Epidermal melanocyte (primary cell): ENCODE measurements around the gene SHROOM3.
"Not testable (repeated sequence)": the region's sequence is repeated elsewhere in the genome, so short reads cannot be mapped to it uniquely, and the experiment has no call there.

Experiments
- DNase-seq: peaks from one replicate; pipeline ENCODE4 v3.0.0; 2011; ENCODE audit warnings: low spot score; ENCODE audit not compliant: insufficient read length

Gene SHROOM3

DNA sequence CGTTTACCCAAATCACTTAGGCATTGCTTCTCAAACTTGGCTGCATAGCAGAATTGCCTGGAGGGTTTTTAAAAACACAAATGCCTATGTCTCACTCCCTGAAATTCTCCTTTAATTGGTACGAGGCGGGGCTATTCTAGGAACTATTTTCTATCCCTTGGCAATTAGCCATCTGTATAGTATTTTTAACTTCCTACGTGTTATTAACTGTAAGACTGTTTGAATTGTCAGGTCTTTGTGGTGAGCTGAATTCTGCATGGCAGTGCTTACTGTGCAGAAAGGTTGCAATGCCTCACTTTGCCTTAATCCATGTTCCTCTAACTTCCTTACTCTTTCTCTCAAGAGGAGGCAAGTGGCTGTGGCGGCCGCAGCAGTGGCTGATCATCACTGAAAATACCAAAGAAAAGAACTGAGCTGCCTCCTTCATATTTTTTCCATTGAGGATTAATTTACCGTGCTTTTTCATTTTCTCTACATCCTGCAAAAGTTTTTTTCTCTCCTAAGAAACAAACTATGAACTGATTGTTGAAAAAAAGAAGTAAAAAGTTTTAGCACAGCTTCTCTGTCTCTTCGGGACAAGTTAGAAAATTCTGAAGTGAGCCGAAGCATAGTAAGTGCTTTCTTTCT lies at the start of gene SHROOM3:
TSS of gene SHROOM3 (plus strand) at position 329 of the 627 bp plus-strand sequence. CDS start 824 bp downstream, outside the sequence.
- no peak for DNase-seq

DNA sequence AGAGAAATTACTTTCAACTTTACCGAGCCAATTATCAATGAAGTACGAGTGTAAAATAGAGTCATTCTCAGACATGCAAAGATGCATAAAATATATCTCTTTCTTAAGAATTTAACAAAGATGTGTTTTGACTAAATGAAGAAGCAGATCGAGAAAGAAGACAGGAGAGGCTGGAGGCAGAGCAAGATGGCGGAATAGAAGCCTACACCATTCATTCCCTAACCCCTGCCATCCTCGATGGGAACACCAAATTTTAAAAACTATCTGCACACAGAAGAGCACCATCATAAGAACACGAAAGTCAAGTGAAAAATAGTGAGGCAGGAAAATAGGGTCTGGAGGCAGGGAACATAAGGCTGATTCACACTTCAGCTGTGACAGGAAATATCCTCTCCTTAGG lies 49.1 kb upstream of the SHROOM3 start:
- DNase-seq, result no peak

DNA sequence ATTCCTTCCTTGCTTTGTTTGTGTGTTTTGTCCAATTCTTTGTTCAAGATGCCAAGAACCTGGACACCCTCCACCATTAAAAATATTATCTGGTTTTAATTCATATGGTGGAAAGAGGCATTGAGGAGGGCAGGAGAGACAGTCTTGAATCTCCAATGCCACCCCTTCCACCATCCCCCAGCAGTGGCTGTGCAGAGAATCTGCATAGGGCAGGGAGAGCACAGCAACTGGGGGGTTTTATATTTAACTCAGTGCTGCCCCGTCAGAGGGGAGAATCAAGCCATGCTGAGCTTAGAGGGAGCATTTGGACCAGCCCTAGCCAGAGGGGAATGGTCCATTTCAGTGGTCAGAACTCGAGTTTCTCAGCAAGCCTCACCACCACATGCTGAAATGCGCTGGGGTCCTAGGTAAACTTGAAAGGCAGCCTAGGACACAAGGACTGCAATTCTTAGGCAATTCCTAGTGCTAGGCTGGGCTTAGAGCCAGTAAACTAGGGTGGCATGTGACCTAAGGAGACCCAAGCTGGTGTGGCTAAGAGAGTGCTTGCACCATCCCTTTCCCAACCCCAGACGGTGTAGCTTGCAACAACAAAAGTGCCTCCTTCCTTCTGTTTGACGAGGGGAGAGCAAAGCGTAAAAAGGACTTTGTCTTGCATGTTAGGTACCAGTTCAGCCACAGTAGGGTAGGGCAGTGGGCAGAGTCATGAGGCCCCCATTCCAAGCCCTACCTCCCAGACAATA lies 48.3 kb upstream of the SHROOM3 start:
- no peak for DNase-seq

DNA sequence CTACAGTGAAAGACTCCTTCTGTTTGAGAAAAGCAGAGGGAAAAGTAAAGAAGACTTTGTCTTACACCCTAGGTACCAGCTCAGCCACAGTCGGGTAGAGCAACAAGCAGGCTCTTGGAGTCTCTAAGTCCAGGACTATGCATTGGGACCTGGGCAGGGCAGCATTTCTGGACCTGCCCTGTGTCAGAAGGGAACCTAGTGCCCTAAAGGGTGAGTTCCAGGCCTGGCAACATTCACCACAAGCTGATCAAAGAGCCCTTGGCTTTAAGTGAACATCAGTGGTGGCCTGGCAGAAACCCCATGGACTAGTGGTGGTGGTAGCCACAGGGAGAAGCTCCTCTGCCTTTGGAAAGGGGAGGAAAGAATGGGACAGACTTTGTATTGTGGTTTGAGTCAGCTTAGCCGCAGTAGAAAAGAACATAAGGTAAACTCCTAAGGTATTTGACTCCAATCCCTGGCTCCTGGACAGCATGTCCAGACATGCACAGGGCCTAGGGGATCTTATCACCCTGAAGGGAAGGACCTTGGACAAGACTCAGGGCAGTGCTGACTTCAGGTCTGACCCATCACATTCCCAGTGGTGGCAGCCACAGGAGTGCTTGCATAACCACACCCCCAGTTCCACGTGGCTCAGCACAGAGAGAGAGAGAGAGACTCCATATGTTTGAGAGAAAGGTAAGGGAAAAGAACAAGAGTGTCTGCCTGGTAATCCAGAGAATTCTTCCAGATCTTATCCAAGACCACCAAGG lies 46.7 kb upstream of the SHROOM3 start:
- no peak for DNase-seq

DNA sequence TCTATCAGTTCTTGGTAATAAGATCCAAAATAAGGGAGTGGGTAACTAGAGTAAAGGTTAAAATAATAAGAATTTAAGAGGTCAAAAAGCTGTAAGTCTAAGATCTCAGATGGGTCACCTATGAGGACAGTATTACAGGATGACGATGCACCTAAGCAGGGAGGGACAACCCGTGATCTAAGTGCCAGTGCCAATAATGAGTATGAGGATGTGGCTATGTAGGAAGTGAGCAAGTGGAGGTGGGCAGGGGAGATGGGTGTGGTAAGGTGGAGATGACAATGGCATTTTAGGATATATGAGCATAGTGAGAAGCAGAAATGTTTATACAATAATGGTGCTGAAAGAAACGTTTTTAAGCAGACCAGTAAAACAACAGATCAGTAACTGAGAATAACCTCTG lies 33.4 kb upstream of the SHROOM3 start:
- no peak for DNase-seq

DNA sequence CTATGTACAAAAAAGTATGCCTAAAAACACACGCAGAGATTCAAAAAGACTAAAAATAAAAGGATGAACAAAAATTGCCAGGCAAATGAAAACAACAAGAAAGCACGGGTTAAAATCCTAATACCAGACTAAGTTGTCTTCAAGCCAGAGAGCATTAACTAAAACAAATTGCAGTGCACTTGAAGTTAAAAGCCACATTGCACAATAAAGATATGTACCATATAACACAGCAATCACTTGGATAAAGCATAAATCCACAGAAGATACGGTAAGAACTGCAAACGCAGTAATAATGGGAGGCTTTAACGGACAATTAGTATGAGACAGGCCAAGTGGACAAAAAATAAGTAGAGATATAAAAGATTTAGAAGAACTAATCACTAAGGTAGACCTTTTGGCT lies 28.9 kb upstream of the SHROOM3 start:
- DNase-seq, result no peak

DNA sequence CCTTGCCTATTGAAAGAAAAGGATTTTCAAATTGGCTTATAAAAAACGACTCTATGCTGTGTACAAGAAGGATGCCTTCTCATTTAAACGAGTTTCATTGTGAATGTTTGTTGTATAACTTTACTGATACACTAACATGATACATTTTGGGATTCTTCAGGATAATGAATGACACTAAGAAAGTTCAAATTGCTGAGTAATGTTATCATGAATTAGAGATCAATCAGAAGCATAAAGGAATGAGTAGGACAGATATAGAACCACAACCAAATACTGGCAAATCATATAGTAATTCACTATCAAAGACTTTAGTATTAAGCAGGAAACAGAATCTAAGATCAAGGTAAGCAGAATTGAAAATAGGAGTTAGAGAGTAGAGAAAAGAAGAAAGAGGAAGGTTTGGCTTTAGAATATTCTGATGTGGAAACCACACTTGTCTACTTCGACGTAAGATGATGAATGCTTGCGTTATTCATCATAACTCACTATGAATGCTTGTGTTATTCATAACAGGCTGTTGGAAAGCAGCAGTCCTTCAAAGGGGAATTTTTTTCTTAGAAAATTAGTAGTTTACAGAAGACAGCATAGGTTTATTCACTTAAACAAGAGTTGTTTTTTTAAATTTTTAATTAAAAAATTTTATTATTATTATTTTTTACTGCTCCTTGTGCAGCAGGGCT lies 27.4 kb upstream of the SHROOM3 start:
- no peak for DNase-seq

DNA sequence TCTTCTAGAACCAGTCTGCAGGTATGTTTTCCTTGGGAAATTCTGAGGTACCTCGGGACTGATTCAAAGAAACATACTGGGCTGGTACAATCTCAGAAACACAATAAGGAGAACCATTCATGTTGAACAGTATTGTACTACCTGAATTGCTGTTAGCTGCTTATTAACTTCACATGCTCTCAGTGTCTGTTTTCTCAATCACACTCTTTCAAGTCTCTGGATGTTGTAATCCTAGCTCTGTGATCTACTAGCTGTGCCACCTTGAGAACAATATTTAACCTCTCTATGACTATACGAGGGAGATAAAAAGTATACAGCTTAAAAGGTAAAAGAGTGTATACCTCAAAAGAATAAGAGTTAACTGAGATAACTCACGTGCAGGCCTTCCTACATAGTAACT lies 24.4 kb upstream of the SHROOM3 start:
- no peak for DNase-seq

DNA sequence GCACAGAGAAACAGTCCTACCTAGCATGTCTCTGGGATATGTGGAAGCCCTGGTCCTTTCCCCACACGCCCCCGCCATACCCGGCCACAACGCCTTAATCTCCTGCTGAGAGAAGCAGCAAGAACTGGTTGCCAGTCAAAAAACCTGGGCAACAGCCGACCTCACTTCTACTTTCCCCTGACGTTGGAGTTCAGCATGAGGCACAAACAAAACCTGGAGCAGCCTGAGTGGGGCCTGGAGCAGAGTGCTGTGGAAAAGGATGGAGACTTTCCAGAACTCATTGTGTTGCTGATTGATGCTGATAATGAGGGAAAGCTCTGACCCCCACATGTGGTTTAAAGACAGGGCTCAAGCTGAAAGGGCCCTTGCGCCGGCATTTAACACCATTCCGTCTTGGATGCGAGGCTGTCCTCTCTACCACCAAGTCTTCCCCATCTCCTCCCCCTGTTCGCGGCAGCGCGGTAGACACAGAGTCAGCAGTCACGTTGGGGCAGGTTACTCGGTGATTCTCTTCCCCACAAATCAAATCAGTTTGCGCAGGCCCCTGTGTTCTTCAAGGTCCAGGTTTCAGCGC lies 14.8 kb upstream of the SHROOM3 start:
- DNase-seq, result no peak

DNA sequence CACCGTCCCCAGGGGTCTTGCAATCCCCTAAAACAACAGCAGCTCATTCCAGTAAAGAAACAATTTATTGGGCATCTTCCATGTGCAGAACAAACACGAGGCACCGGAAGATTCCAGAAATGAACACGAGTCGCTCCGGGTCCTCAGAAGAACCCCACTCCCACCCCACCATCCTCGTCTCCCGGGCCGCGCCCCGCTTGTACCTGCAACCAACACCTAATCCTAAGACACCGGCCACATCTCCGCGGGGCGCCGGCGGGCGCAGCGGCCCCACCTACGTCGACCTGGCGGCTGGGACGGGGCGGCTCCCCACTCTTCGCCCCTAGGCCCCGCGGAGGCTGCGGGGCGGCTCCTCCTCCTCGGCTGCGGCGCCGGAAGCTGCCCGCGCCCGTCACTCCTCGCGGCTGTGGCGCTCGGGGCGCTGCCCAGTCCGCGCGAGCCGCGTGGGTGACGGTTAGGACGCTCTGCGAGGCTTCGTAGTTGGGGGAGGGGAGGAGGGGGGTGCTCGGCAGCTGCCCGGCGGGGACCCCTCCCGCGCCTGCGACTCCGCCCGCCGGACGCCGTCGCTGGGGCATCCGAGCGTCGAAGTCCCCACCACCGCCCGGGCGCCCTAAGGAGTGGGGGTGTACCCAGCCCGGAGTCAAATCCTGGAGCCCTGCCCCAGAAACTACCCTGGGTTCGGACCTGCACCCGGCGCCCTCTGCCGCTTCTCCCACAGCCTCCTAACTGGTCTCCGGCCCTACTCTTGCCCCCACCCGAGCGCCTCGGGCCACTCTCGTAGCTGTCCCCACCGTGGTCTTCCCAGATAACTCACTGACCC lies 14.1 kb upstream of the SHROOM3 start, which contains the start of gene CCDC158:
TSS of gene CCDC158 (minus strand) at position 380 of the 820 bp plus-strand sequence. CDS start 17,934 bp downstream, outside the sequence.
- no peak for DNase-seq

DNA sequence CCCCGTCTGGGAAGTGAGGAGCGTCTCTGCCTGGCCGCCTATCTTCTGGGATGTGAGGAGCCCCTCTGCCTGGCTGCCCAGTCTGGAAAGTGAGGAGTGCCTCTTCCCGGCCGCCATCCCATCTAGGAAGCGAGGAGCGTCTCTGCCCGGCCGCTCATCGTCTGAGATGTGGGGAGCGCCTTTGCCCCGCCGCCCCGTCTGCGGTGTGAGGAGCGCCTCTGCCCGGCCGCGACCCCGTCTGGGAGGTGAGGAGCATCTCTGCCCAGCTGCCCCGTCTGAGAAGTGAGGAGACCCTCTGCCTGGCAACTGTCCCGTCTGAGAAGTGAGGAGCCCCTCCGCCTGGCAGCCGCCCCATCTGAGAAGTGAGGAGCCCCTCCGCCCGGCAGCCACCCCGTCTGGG lies 11.9 kb upstream of the SHROOM3 start:
- DNase-seq, result not testable (repeated sequence)

DNA sequence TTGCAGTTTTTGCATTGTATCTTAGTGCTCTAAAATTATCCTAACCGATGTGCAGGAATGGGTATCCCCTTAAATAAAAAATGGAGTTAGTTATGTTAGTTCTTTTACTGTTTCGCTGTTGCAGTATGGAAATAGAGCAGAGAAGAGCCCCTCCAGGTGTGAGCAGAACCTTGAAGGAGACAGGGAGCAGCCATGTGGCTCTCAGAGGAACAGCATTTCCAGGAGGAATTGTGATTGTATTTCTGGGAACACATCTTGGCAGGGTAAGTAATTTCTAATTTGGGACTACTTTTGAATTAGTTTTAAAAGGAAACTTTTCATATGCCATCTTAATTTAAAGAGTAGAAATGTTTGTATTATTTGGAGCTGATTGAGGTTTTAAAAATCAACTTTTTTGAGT lies 8.8 kb upstream of the SHROOM3 start:
- DNase-seq, result no peak

DNA sequence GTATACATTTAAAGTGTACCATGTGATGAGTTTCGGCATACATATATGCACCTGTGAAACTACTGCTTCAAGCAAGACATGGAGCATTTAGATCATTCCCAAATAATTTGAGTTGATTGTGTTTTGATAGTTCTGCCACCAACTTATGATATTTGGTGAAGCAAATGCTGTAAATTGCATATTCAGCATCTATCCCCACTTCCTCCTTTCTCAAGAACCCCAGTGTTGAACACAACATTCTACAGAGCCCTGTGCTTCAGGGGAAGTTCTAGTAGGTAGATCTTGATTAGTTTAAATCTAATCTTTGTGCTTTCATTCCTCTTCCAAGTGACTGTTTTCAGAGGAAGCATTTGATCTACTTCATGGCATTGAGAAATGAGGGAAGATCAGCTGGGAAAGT lies 5.4 kb upstream of the SHROOM3 start:
- DNase-seq, result no peak

DNA sequence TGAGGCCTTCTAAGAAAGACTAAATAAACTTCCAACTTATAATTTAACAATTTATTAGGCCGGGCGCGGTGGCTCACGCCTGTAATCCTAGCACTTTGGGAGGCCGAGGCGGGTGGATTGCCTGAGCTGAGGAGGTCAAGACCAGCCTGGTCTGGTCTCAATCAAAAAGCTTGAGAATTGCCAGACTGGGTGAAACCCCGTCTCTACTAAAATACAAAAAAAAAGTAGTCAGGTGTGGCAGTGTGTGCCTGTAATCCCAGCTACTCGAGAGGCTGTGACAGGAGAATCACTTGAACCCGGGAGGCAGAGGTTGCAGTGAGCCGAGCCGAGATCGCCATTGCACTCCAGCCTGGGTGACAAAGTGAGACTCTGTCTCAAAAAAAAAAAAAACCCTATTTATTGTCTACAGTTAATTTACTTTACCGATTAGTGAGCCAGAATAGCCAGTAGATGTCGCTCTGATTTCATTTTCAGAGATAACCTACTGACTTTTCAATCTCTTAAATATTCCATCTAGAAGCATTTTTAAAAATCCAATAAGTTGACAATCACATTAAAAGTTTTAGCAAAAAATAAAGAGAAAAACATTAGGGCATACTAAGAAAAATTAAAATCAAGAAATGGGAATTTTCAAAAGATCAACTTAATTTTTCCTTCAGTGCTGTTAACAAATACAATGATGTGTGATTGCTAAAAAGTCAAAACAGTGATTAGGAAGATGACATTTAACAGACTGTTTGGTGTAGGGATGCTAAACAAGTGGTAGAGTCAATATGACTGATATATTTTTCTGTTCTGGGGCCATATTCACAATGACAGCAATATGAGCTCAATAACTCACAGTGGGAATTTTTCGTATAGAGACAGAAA lies 4.3 kb upstream of the SHROOM3 start:
- DNase-seq, result peak; percentile 58

DNA sequence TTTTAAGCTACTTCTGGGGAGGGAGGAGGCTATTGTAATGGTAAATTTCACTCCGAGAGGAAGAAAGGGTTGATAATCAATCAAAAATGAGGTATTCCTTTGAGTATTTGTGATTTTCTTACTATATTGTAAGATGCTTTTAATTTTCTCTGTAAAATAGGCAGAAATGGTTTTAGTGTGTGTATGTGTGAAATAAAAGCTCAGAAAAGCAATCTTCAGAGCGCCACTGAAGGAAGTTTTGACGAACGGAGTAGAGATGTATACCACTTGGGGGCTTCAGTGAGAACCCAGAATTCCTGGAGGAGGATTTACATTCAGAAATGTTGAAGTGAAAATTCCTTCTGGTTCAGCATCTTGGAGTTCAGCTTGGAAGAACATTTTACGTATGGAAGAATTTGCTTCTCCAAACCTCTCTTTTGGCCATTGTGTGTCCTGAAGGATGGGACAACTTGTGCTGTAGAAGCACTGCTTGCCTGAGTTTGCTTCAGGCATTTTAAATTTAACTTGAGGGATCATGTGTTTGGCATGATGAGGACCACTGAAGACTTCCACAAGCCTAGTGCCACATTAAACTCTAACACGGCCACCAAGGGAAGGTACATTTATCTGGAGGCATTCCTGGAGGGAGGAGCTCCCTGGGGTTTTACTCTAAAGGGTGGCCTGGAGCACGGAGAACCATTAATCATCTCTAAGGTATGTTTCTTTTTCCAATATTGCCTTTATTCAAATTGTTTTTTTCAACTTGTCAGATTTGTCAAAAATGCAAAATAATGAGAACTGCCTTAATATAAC lies 695 bp downstream of the SHROOM3 start:
- no peak for DNase-seq

DNA sequence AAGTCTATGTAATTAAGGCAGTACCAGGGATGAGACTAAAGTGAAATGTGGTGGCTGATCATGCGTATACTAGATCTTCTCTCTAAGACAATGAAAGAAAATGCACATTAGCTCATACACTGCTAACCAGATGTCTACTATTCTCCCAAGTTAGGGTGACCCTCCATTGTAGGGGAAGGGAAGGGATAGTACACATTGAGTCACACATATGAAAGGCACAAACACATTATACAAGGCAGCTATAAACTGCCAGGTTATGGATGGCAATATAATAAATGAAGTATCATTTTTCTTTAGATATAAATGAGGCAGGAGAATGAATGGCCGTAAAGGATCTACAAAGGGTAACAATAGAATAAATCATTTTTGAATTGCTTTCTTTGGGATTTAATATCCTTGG lies 4.5 kb downstream of the SHROOM3 start:
- DNase-seq, result no peak

DNA sequence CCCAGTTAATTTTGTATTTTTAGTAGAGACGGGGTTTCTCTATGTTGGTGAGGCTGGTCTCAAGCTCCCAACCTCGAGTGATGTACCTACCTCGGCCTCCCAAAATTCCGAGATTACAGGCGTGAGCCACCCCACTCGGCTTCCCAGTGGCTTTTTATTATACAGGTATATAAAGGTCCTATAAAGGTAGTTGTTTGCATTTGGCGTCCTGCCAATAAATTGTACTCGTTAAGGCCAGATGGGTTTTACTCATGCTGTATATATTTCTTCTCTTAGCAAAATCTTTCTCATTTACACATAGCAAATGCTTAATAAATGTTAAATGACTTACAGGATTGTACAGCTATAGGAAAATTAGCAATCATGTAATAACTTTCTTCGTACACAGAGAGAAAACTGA lies 6.9 kb downstream of the SHROOM3 start:
- DNase-seq, result no peak

DNA sequence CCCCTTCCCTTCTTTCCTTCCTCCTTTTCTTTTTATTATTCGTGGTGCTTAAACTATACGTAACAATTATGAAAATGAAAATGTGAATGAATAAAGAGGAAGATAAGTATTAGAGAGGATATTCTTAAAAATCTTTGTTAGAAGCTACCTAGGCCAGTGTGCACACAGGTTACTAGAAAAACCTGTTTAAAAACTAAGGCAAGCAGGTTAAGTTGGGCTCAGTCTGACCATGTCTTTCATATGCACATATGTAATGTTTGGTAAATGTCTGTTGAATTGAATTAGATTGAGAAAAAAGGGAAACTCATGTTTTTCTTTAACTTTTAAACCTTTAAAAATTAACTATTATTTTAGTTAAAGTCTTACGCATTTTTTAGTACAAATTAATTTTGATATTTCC lies 7.8 kb downstream of the SHROOM3 start:
- DNase-seq, result no peak

DNA sequence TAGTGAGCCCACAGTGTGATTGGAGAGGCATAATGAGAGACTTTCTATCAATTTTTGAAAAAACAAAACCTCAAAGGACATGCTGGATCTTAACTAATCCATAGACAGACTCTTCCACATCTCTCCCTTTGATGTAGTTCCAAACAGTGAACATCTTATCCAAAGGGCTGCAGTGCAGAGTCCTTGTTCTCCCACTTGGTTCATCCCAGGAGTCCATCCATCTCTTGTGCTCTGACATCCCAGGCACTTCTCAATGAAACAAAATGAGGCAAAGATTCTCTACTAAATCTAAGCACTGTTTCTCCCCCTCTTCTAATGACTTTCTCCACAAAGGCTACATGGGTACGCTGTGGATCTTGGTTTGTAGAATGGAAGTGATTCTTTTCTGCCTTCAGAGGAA lies 8.3 kb downstream of the SHROOM3 start:
- no peak for DNase-seq
